ENCODE data around the gene MID1IP1.

Gene MID1IP1

DNA sequence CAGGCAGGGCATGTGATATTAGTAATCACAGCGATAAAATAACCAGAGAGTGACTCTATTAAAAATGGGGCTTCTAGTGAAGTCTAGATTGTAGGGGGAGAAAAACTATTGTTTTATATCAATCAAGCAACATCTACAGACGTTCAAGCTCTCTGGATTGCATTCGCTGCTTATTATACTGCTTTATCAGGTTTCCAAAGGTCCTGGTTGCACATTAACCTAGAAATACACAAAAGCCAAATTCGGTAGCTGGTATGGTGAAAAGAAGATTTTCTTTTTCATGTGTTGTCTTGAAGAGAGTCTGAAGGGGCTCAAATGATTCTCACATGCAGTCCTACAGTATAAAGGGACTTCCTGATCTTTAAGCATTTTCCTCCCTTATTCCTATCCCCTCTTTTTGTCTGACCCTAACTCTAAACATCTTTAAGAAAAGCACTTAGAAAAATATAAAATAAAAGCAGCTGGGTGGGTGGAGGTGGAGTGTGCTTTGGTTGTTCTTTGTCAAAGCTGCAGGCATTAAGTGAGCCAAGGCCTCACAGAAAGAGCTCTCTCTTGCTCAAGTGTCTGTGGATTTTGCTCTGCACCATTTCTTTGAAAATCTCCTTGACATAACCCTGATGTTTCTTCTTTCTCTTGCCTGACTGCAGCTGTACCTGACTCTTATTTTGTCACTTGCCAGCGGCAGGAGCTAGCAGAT, 46.1 kb downstream of the MID1IP1 start:
- no peaks in the 10 kb centered on the region for H3F3A ChIP-seq (ENCODE audit: insufficient read depth, low read length)

DNA sequence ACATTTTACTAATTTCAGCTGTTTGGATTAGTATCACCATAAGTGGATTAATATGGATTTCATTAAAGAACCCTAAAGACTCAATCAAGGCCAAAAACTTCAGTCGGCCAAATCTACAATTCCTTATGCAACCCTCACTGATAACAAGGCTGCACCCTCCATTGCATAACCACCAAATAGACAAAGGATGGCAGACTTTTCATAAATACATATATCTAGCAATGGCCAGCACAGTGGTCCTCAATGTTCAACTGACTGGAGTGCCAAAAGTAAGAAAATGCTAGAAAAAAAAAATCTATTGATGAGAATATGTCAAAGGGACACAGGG, 46.6 kb downstream of the MID1IP1 start:
- H3F3A ChIP-seq (ENCODE audit: insufficient read depth, low read length), result no peaks in the 10 kb centered on the region
- H3K36me3 ChIP-seq (replicated peaks; ENCODE audit: insufficient read depth, low read length), result no peaks in the 10 kb centered on the region
- no peak overlapping the region for H3K9ac ChIP-seq (ENCODE audit: low read length)
- H3K9me2 ChIP-seq (replicated peaks; ENCODE audit: insufficient read depth, low read length), result no peaks in the 10 kb centered on the region
- H3K27me3 ChIP-seq (replicated peaks; ENCODE audit: insufficient read depth, low read length), result no peaks in the 10 kb centered on the region
- H3K27ac ChIP-seq (ENCODE audit: low read length), result no peak overlapping the region
- no peak overlapping the region for H3K4me2 ChIP-seq (ENCODE audit: low read depth, low read length)
- H3K4me3 ChIP-seq (ENCODE audit: low read length), result no peak overlapping the region
- H3K79me2 ChIP-seq (ENCODE audit: low read length), result no peaks in the 10 kb centered on the region
- TF ChIP-seq CTCF (IDR thresholded peaks at IDR 0.05; ENCODE audit: low read length) (no peak), EZH2phosphoT487 (IDR thresholded peaks at IDR 0.05; ENCODE audit: low read length) (no peak), EZH2 (optimal IDR thresholded peaks at IDR 0.05; ENCODE audit: low read depth, low read length) (no peak)
- no peak overlapping the region for H2AFZ ChIP-seq (ENCODE audit: low read length)
- no peaks in the 10 kb centered on the region for H3K4me1 ChIP-seq (ENCODE audit: low read length)
- no peaks in the 10 kb centered on the region for H3K9me3 ChIP-seq (replicated peaks; ENCODE audit: insufficient read depth, low read length)
- no peak for DNase-seq
- H4K20me1 ChIP-seq (ENCODE audit: insufficient read depth, low read length), result no peaks in the 10 kb centered on the region

More for the DNA sequence above, 46.1 kb downstream of the MID1IP1 start:
- H3K27me3 ChIP-seq (replicated peaks; ENCODE audit: insufficient read depth, low read length), result no peaks in the 10 kb centered on the region
- H3K4me1 ChIP-seq (ENCODE audit: low read length), result no peaks in the 10 kb centered on the region
- H2AFZ ChIP-seq (ENCODE audit: low read length), result no peak overlapping the region
- H4K20me1 ChIP-seq (ENCODE audit: insufficient read depth, low read length), result no peaks in the 10 kb centered on the region
- no peaks in the 10 kb centered on the region for H3K9me3 ChIP-seq (replicated peaks; ENCODE audit: insufficient read depth, low read length)
- no peak overlapping the region for H3K4me2 ChIP-seq (ENCODE audit: low read depth, low read length)
- no peak overlapping the region for H3K27ac ChIP-seq (ENCODE audit: low read length)
- no peaks in the 10 kb centered on the region for H3K79me2 ChIP-seq (ENCODE audit: low read length)
- no peaks in the 10 kb centered on the region for H3K36me3 ChIP-seq (replicated peaks; ENCODE audit: insufficient read depth, low read length)
- H3K9me2 ChIP-seq (replicated peaks; ENCODE audit: insufficient read depth, low read length), result no peaks in the 10 kb centered on the region
- H3K9ac ChIP-seq (ENCODE audit: low read length), result no peak overlapping the region
- no peak overlapping the region for H3K4me3 ChIP-seq (ENCODE audit: low read length)
- DNase-seq, result no peak
- TF ChIP-seq CTCF (IDR thresholded peaks at IDR 0.05; ENCODE audit: low read length), result no peak
- TF ChIP-seq EZH2 (optimal IDR thresholded peaks at IDR 0.05; ENCODE audit: low read depth, low read length), result no peak
- no peak for TF ChIP-seq EZH2phosphoT487 (IDR thresholded peaks at IDR 0.05; ENCODE audit: low read length)

GRCh38 chrX:38848671-38849455, 47.6 kb downstream of the MID1IP1 start:
- Histone ChIP-seq H3K4me1 (ENCODE audit: low read length) (no peaks in the 10 kb centered on the region), H3K27me3 (replicated peaks; ENCODE audit: insufficient read depth, low read length) (no peaks in the 10 kb centered on the region), H3K36me3 (replicated peaks; ENCODE audit: insufficient read depth, low read length) (no peaks in the 10 kb centered on the region), H3K9me3 (replicated peaks; ENCODE audit: insufficient read depth, low read length) (no peaks in the 10 kb centered on the region), H3K4me3 (ENCODE audit: low read length) (no peak overlapping the region), H3F3A (ENCODE audit: insufficient read depth, low read length) (no peaks in the 10 kb centered on the region), H3K9me2 (replicated peaks; ENCODE audit: insufficient read depth, low read length) (no peaks in the 10 kb centered on the region), H3K9ac (ENCODE audit: low read length) (no peak overlapping the region), H4K20me1 (ENCODE audit: insufficient read depth, low read length) (no peaks in the 10 kb centered on the region), H2AFZ (ENCODE audit: low read length) (no peak overlapping the region), H3K79me2 (ENCODE audit: low read length) (no peaks in the 10 kb centered on the region), H3K27ac (ENCODE audit: low read length) (no peak overlapping the region), H3K4me2 (ENCODE audit: low read depth, low read length) (no peak overlapping the region)
- no peak for DNase-seq
- TF ChIP-seq EZH2phosphoT487 (IDR thresholded peaks at IDR 0.05; ENCODE audit: low read length) (no peak), EZH2 (optimal IDR thresholded peaks at IDR 0.05; ENCODE audit: low read depth, low read length) (no peak), CTCF (IDR thresholded peaks at IDR 0.05; ENCODE audit: low read length) (no peak)

Measured in MM.1S (cell line).